GM18511 (cell line): Measurements from ENCODE around the gene ZDHHC14.
"Not testable (repeated sequence)": the region's sequence is repeated elsewhere in the genome, so short reads cannot be mapped to it uniquely, and the experiment has no call there.

Experiments
- ATAC-seq: cut with Tn5 transposase; IDR thresholded peaks from one replicate; pipeline ENCODE4 v1.9.1; 2021; ENCODE audit warnings: mild to moderate bottlenecking, moderate library complexity; ENCODE audit not compliant: unreplicated experiment

Gene ZDHHC14

DNA sequence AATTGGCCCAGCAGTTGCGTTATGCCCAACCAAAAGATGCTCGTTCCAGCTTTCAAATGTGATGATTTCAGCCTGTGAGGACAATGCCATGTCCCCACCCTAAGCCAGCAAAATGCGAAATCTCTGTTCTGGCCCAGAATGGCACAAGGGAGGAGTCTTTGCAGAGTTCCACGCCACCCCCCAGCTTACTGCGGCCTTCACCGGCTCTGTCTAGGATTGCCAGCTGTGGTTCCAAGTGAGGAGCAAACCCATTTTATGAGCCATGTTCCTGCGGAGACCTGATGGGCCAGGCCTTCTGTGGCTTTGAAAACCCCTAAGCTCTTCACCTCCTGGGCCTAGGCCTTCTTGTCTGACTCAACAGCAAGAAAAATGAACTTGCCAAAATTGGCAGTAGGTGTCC lies 295.3 kb downstream of the ZDHHC14 start:
- ATAC-seq: no peak

DNA sequence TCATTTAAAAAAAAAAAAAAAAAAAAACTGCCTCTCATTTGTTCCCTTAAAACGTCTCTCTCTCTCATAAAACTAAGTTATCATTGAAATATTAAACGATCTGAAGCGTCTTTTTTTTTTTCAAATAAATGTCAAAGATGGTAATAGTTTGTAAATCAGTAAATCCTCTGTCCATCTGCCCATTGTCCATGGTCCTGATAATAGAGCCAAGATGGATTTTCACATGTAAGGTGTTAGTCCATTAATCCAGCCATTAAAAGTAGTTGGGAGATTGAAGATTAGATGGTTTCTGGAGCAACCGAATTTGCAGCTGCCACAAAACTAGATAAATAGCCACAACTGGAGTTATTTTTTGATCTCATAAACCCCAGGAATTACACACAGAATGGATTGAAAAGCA lies 296.2 kb downstream of the ZDHHC14 start:
- no peak for ATAC-seq

DNA sequence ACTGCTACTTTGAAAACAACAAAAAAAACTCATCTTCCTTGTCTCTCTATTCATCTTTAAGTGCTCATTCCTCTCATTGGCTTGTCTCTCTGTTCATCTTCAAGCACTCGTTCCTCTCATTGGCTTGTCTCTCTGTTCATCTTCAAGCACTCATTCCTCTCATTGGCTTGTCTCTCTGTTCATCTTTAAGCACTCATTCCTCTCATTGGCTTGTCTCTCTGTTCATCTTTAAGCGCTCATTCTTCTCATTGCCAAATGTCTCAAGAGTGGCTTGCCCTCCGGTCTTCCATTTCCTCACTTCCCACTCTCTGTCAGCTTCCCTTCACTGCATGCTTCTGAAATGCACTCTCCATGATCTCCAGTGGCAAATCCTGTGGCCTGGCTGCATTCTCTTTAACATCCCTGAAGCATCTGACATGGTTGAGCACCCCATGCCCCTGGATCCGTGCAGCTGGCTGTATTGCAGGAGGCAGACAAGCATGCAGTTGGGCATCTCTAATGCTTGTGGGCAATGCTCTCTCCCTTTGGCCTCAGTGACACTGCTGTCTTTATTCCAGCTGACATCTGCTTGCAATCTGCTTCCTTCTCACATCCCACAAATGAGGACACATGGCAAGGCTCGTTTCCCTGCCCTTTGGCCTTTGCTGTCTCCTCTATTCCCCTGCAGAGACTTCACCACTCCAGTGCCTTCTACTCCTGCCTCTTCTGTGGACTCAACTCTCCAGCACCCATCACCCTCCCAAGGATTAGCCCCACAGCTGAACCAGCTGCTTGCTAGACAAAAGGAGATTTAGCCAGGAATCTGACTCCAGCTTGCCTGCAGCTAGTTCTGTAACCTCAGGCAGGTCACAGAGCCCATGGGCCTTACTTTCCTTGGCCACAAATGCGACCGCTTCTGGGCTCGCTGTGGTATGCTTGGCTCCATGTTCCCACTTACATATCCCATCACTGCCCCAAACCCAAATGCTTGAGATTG lies 298.9 kb downstream of the ZDHHC14 start:
- ATAC-seq: no peak

DNA sequence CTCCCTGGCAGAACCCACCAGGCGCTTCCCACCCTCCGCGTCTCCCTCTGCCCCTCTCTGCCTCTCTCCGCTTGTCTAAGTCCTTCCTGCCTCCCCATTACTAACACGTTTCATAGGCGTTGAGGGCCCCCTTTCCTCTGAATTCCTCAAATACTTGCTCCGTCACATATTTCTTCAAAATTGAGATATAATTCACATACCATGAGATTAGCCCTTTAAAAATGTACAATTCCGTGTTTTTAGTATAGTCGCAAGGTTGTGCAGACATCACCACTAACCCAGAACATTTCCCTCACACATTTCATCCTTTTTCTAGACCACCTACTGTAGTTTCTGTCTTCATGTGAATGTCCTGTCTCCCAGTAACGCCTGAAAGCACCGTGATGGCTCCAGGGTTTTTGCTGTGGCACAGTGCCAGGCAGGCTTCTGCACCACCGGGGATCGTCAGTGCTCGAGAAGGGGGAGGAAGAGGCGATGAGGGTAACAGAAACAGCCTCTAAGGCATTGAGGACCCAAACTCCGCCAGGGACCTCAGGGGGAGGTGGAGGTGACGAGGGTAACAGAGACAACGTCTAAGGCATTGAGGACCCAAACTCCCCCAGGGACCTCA lies 300.2 kb downstream of the ZDHHC14 start:
- ATAC-seq: no peak

DNA sequence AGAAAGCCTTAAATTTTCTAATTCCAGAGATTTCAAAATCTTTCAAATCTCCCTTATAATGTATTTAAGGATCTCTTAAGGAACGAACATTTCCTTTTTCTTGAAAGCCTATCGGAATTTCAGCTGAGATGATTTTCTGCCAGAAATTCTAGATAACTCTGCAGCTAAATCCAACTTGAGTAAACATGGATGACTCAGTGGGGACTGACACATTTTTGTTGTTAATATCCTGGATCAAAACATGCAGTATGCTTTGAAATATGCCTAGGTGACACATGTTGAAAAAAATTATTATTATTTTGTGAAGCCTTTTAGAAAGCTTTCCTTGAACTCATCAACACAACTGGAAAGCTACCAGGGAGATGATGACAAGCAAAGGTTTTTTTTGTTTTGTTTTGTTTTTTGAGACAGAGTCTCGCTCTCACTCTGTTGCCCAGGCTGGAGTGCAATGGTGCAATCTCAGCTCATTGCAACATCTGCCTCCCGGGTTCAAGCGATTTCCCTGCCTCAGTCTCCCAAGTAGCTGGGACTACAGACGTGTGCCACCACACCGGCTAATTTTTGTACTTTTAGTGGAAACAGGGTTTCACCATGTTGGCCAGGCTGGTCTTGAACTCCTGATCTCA lies 302.0 kb downstream of the ZDHHC14 start:
- no peak for ATAC-seq

DNA sequence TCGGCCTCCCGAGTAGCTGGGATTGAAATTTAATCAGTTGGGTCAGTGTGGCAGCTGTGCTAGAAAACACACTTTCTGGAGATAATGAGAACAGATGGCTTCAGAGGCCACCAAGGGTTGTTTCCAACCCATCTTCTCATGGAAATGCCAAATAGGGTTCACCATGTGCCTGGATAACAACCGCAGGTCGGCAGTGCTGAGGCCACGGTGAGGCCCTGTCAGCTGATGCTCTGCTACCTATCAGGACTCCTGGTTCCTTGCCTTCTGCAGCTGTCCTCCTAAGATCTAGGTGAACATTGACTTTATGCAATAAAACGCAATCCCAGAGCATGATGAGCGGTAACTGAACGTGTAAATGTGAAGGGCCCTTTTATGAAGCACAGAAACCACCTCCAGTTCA lies 302.7 kb downstream of the ZDHHC14 start:
- ATAC-seq: no peak

DNA sequence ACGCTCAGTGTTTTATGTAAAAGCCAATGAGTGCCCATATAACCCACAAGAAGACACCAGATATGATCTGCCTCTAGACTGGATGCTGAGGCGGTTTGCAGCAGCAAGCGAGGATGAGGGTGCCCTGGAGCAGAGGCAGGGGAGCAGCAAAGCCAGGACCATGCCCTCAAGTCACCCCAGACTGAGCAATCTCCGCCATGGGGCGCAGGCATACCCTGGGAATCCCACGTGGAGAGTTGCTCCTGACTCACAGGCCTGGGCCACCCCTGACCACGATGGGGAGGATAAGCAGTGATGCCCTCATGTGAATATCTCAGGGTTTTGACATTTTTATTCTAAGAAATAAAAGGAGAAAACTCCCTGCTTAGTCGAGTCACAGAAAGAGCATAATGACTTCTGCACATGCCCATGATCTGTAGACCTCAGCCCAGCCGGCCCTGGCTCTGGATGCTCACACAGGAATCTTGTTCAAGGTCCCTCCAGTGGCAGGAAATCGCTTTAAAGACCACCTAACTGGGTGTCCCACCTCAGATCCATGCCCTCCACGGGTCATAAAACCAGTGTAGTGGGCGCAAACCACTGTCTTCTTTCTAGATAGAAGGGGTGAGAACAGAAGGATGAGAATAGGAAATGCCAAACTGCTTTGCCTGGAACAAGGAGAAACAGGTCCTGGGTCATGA lies 303.8 kb downstream of the ZDHHC14 start:
- no peak for ATAC-seq

DNA sequence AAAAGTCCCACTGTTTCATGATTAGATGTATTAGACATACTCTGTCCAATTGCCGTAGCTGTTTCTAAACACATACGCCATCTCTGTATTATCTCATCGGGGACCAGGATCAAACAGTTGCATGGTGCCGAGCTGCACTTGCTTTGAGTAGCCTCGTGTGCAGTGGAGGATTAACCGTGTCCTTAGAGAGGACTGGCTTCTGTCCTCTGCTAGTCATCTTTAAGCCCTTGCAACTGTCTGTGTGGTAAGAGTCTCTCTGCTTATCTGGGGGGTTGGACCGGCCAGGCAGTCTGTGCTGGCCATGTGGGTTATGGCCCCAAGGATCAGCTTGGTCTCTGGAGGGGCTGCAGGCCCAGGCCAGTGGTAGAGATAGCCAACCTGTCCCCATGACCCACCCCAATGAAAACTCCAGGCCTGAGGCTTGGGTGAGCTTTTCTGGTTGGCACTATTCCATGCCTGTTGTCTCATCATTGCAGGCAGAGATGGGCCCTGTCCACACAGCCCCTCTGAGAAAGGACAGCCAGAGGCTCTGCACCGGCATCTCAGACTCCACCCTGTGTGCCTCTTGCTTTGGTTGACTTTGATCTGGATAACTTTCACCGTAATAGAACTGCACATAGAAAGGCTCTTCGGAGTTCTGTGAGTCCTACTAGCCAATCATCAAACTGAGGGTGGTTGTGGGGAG lies 304.7 kb downstream of the ZDHHC14 start:
- no peak for ATAC-seq

DNA sequence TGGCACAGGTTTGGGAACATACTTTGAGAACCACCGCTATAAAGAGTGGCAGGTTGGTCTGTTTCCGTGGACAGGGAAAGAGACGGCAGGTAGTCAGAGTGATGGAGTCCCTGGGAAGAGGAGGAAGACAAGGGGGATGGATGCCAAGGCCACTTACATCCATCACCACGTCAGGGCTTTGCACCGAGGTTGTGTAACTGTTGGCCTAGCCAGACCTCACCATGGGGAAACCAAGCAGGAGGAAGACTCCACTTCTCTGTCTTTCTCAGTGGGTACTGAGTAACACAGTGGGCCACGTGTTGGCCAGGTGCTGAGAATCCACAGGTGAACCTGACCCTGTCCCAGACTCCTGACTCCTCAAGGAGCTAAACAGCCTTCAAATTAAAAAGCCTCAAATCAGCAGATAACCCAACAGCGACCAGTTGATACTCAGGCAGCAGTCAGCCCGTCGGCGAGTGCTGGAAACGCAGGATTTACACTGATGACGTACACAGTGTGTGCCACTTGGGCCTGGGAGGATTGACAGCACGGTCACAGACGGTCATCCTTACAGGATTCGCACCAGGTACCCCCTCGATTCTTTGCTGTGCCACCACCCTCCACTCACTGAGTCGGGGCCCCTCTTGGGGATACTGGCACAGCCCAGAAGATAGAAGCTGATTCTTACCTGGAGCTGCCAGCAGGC lies 307.4 kb downstream of the ZDHHC14 start:
- no peak for ATAC-seq

DNA sequence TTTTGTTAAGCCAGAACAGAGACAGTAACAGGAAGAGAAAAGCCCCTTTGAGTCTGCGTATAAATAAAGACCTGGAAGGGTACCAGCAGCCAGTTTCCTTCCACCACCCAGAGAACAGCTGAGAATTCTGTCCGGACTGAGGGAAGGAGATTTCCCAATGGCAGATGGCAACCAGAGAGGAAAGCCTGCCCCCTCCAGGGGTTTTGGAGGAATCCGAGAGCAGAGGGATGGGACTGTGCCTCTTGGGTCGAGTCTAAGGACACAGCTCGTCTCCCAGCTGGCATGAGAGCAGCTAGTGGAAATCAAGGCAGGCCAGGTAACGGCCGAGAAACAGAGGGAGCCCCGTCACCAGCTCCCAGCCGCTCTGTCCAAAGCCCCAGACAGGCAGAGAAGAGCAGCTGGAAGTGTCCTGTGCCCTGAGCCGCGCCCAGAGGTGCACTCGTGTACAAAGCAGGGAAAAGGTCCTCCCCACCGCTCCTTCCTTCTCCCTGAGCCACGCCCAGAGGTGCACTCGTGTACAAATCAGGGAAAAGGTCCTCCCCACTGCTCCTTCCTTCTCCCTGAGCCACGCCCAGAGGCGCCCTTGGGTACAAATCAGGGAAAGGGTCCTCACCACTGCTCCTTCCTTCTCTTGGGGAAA lies 308.1 kb downstream of the ZDHHC14 start:
- no peak for ATAC-seq

DNA sequence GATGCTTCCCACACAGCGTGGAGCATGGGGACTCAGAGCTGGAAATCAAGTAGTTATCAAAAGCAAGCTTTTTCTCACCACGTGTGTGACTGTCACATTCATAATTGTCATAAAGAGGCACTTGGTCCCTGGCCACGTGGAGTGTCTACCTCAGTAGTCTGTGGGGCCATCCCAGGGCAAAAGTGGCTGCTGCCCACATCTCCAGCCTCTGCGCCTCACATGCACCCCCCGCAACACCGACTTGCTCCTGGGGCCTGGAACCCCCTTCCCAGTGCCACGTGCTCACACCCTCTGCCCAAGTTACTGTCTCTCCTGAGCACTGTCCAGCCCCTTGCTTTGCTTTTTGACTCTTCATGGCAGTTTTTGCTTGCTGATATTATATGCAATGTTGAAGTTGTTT lies 308.9 kb downstream of the ZDHHC14 start:
- no peak for ATAC-seq

DNA sequence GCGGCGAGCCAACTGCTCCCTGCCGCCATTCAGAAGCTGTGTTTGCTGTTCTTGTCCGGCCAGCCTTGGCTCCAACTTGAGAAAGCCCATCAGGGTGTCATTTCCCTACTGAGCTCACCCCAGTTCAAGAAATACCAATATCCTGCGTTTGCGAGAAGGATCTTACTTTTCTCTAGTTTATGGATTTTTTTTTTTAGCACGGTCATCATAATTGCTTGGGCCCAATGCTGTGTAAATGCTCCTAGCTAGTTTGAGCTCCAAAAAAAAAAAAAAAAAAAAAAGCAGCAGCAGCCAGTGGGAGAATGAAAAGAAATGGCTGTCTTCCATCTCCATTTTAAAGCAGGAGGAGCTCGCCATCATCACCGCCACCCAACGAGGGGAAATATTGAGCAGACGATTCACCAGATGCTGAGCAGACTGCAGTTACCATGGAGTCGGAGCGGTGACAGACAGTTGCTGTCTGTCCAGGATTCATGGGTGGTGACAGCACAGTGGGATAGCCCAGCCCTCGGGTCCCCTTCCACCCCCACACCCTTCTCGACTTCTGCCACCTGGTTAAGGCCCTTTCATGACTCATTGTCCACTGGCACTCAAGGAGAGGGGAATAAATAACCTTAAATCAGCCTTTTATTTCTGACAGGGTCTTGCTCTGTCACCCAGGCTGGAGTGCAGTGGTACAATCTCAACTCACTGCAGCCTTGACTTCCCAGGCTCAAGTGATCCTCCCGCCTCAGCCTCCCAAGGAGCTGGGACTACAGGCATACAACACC lies 309.6 kb downstream of the ZDHHC14 start:
- ATAC-seq: no peak

DNA sequence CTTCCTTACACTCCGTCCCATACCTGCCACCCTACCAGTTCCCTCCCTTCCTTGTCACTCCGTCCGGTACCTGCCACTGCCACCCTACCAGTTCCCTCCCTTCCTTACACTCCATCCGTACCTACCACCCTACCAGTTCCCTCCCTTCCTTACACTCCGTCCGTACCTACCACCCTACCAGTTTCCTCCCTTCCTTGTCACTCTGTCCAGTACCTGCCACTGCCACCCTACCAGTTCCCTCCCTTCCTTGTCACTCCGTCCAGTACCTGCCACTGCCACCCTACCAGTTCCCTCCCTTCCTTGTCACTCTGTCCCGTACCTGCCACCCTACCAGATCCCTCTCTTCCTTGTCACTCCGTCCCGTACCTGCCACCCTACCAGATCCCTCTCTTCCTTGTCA lies 310.6 kb downstream of the ZDHHC14 start:
- ATAC-seq: not testable (repeated sequence)

DNA sequence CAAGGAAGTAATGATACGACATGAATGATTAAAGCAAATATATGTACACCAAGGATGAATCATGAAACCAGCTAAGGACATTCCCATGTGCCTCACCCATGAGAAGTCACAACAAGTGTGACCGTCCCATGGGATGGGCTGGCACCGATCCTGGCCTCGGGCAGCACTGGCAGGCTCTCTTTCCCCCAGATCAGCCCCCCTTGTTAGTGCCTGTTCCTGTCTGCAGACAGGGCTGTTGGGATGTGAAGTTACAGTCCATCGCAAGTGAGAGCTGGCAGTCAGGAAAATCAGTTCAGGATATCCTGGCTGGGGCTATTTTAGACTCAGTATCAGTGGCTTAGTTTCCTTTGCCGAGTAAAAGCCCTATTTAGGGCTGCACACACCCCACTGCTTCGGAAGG lies 312.9 kb downstream of the ZDHHC14 start:
- no peak for ATAC-seq

DNA sequence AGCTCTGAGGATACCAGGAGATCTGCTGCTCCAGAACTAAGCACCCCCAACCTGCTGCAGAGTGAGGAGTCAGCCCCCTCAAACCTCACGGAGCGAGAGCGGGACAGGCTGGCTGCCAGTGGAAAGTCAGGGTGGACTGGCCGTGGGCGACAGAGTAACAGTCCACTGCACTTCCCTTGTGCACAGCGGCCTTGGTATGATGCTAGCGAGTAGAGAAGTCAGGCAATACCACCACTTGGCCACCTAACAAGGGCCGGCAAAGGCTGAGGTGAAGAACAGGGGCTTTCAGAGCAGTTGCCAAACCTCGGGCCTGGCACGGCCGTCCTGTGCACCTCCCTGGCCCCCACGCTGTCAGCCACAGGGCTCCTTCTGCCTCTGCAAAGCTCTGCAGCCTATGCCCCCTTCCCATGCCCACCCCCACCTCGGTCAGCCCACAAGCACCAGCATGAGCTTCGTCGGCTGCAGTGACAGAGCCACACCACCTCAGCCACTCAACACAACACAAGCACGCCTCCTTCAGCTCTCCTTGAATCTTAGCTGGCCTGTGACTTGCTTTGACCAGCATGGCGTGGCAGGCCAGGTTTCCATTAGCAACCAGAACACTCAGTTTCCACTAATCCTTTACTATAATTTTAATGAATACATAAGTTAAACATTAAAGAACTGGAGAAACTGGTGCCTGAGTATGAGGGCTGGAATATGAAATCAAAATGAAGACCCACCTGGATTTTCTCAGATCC lies 314.5 kb downstream of the ZDHHC14 start:
- ATAC-seq: no peak

DNA sequence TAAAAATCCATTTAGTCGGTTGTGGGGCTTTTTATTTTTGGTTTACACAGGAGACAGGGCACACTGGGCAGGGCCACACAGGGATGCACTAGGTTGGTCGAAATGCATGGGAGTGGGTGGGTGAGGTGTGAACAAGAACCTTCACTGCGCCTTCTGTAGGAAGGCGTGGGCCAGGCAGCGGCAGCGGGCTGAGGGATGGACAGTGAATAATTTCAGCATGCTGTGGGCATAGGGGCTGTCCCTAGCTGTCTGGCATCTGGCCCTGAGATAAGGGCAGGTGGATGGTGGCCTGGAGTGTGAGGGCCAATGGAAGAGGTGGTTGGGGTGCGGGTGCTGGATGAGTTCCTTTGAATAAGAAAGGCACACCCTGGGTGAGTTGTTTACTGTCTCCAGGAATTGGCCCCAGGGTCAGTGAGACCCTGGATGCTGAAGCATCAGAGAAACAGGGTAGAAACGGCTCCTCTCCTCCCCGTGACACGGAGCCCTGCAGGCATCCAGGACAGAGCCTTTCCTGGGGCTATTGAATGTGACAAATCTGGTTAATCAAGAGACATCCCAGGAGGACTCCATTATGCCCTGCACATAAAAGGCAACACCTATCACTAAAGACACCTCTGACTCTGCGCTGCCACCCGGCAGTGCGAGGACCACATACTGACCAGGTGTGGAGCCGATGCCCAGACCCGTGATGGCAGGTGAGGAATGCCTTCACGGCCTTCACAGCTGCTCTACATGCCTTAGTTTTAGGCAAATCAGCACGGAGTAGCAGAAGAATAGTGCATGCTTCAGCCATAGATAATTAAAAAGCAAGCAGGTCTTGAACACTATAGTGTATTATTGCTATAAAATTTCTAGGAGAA lies 319.0 kb downstream of the ZDHHC14 start:
- ATAC-seq: no peak

DNA sequence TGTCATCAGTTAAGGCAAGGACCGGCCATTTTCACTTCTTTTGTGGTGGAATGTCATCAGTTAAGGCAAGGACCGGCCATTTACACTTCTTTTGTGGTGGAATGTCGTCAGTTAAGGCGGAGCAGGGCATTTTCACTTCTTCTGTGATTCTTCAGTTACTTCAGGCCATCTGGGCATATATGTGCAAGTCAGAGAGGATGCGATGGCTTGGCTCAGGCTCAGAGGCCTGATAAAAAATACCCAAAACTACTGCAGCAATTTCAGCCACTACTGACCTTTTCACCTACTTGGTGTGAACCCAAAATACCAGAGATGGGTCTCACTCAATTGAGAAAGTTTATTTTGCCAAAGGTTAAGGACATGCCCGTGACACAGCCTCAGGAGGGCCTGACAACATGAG lies 325.4 kb downstream of the ZDHHC14 start:
- not testable (repeated sequence) for ATAC-seq
